HG03565 (cell line): Measurements from ENCODE around the gene FIGN.

Experiments
- ATAC-seq: cut with Tn5 transposase; IDR thresholded peaks from one replicate; pipeline ENCODE4 v1.9.1; 2021; ENCODE audit warnings: mild to moderate bottlenecking, moderate library complexity; ENCODE audit not compliant: unreplicated experiment

FIGN gene

GRCh38 chr2:163735685-163736432 is at the start of gene FIGN:
Gene FIGN (minus strand): TSS chr2:163736008. CDS start chr2:163734927, 1,081 bp downstream.
- ATAC-seq: no peak

GRCh38 chr2:163785162-163785561 is 49.4 kb upstream of the FIGN start:
- no peak for ATAC-seq

- ATAC-seq: no peak
Observed at GRCh38 chr2:163779970-163780597, 44.3 kb upstream of the FIGN start.

- ATAC-seq: no peak
Observed at GRCh38 chr2:163778045-163778781, 42.4 kb upstream of the FIGN start.

GRCh38 chr2:163775304-163775703 is 39.5 kb upstream of the FIGN start:
- no peak for ATAC-seq

- ATAC-seq: no peak
Observed at GRCh38 chr2:163774862-163775261, 39.1 kb upstream of the FIGN start.

GRCh38 chr2:163773276-163773675 is 37.5 kb upstream of the FIGN start:
- ATAC-seq: no peak

GRCh38 chr2:163771596-163771995 is 35.8 kb upstream of the FIGN start:
- ATAC-seq: no peak

GRCh38 chr2:163768881-163769695 is 33.3 kb upstream of the FIGN start:
- no peak for ATAC-seq

- no peak for ATAC-seq
Observed at GRCh38 chr2:163767097-163767496, 31.3 kb upstream of the FIGN start.

- no peak for ATAC-seq
Observed at GRCh38 chr2:163764566-163764965, 28.8 kb upstream of the FIGN start.

GRCh38 chr2:163759013-163759412 is 23.2 kb upstream of the FIGN start:
- ATAC-seq: no peak

GRCh38 chr2:163757814-163758213 is 22.0 kb upstream of the FIGN start:
- ATAC-seq: no peak

- ATAC-seq: no peak
Observed at GRCh38 chr2:163756588-163756987, 20.8 kb upstream of the FIGN start.

- ATAC-seq: no peak
Observed at GRCh38 chr2:163755366-163755765, 19.6 kb upstream of the FIGN start.

GRCh38 chr2:163753726-163754125 is 17.9 kb upstream of the FIGN start:
- no peak for ATAC-seq

GRCh38 chr2:163752267-163752666 is 16.5 kb upstream of the FIGN start:
- ATAC-seq: no peak

- ATAC-seq: no peak
Observed at GRCh38 chr2:163751696-163752095, 15.9 kb upstream of the FIGN start.

- no peak for ATAC-seq
Observed at GRCh38 chr2:163748420-163748819, 12.6 kb upstream of the FIGN start.

GRCh38 chr2:163741435-163741834 is 5.6 kb upstream of the FIGN start:
- no peak for ATAC-seq

- no peak for ATAC-seq
Observed at GRCh38 chr2:163737563-163737962, 1.8 kb upstream of the FIGN start.
